ENCODE data around the gene ZBTB7C. TPM values are rescaled to one million over a fixed set of nuclear protein-coding genes. Genes with fewer than 3 reads are reported as not detected.

ZBTB7C gene
- total and polyA plus RNA-seq, 8 donors = 1.7 to 8.7 (median 2.7) TPM

- TF ChIP-seq, protein P1, sequence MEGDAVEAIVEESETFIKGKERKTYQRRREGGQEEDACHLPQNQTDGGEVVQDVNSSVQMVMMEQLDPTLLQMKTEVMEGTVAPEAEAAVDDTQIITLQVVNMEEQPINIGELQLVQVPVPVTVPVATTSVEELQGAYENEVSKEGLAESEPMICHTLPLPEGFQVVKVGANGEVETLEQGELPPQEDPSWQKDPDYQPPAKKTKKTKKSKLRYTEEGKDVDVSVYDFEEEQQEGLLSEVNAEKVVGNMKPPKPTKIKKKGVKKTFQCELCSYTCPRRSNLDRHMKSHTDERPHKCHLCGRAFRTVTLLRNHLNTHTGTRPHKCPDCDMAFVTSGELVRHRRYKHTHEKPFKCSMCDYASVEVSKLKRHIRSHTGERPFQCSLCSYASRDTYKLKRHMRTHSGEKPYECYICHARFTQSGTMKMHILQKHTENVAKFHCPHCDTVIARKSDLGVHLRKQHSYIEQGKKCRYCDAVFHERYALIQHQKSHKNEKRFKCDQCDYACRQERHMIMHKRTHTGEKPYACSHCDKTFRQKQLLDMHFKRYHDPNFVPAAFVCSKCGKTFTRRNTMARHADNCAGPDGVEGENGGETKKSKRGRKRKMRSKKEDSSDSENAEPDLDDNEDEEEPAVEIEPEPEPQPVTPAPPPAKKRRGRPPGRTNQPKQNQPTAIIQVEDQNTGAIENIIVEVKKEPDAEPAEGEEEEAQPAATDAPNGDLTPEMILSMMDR (IDR thresholded peaks at IDR 0.05) = no peak
- Histone ChIP-seq H3K36me3 (no peaks in the 10 kb centered on the region), H3K27me3 (no peaks in the 10 kb centered on the region), H3K27ac (no peak overlapping the region), H3K9me3 (no peaks in the 10 kb centered on the region), H3K4me1 (peaks cover 0 to 3% of the 10 kb centered on the region in 2 donors), H3K4me3 (no peak overlapping the region)
- ATAC-seq (no peak), DNase-seq (no peak)
- intact Hi-C loops (cut with DNase I) = no loop called here
Measured at GRCh38 chr18:48218285-48219022, 190.7 kb downstream of the ZBTB7C start.

- TF ChIP-seq, protein P1 (IDR thresholded peaks at IDR 0.05) = no peak
- no peak for ATAC-seq
Measured at GRCh38 chr18:48217258-48218250, 191.6 kb downstream of the ZBTB7C start.

DNA sequence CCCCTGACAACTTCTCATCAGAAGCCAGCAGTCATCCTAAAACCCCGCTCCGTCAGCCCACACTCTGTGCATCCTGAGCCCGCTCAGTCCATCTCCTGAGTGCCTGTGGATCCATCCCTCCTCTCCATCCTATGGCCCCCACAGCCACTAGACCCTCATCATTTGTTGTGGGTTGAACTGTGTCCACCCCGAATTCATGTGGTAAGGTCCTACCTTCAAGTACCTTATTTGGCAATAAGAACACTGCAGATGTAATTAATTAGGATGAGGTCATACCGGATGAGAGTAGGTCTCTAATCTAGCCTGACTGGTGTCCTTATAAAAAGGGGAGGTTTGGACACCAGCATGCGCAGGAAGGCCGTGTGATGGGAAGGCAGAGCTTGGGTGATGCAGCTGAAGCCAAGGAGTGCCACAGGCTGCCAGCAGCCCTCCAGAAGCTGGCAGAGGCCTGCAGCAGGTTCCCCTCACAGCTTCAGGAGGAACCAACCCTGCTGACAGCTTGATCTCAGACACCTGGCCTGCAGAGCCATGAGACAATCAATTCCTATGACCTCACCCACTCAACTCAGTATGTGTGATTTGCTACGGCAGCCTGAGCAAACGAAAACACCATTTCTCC lies 192.4 kb downstream of the ZBTB7C start:
- peak; percentile 27 for ATAC-seq
- TF ChIP-seq, protein P1 (IDR thresholded peaks at IDR 0.05) = no peak
- Histone ChIP-seq H3K27me3 (no peaks in the 10 kb centered on the region), H3K27ac (no peak overlapping the region), H3K4me3 (no peak overlapping the region), H3K9me3 (no peaks in the 10 kb centered on the region), H3K36me3 (no peaks in the 10 kb centered on the region), H3K4me1 (no peaks in the 10 kb centered on the region)
- peak in 1 of 4 donors; percentile 46 for DNase-seq
- intact Hi-C loops (cut with DNase I) = no loop called here

More at GRCh38 chr18:48217258-48218250, 191.6 kb downstream of the ZBTB7C start:
- no peaks in the 10 kb centered on the region for H3K36me3 ChIP-seq
- H3K9me3 ChIP-seq = no peaks in the 10 kb centered on the region
- H3K4me3 ChIP-seq = no peak overlapping the region
- intact Hi-C loops (cut with DNase I) = no loop called here
- H3K4me1 ChIP-seq = no peaks in the 10 kb centered on the region
- peak in 1 of 4 donors; percentile 41 for DNase-seq
- H3K27me3 ChIP-seq = no peaks in the 10 kb centered on the region
- H3K27ac ChIP-seq = no peak overlapping the region

DNA sequence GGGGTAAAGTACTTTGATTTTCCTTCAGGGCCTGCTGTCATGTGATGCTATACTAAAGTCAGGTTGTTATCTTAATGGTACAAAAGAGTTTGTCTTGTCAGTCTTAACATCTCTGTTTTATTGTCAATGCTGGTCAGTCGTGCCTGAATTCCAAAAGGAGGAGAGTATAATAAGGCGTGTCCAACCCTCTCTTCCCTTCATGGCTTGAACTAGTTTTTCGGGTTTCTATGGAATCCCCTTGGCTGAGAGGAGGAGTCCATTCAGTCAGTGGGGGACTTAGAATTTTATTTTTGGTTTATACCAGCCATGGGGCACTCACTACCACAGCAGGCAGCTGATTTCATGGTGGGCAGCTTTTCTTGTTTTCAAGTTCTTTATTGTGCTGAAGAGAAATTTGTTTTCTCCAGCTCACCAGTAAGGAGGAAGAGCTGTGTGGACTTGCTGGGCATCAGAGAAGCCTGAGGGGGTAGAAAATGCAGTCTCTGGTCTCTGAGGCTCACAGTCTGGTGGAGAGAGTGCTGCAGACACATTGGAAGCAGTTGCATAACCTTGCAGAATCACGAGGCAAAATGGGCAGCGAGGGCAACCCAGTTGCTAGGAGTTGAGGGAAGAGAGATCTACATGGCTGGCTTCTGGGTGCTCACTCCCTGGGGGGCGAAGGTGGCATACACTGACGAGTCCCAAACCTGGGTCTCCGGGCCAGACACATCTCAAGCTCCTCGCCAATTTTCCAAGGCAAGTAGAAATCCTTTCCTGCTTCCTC lies 193.1 kb downstream of the ZBTB7C start:
- ATAC-seq = no peak
- H3K27me3 ChIP-seq = no peaks in the 10 kb centered on the region
- H3K4me3 ChIP-seq = no peak overlapping the region
- no peak overlapping the region for H3K27ac ChIP-seq
- no peaks in the 10 kb centered on the region for H3K4me1 ChIP-seq
- no peaks in the 10 kb centered on the region for H3K9me3 ChIP-seq
- H3K36me3 ChIP-seq = no peaks in the 10 kb centered on the region
- TF ChIP-seq, protein P1 (IDR thresholded peaks at IDR 0.05) = no peak
- DNase-seq = no peak
- intact Hi-C loops (cut with DNase I) = no loop called here

All from left lung (tissue), 10 donors.